Coronary artery (tissue), 2 donors: ENCODE results near the gene CYBRD1.

ENCODE experiments used
- DNase-seq: peaks from one replicate; pipeline ENCODE4 v3.0.0-alpha.2; 2017; ENCODE audit warnings: low spot score
- H3K27ac ChIP-seq, 2 donors: fragments of 200-600 bp; sonication (generic); one replicate each; pipeline ENCODE4 v1.5.1; 2016 to 2019
- H3K4me3 ChIP-seq: fragments of 200-600 bp; sonication (generic); 2 replicates; pipeline ENCODE4 v1.5.1; 2016; ENCODE audit warnings: mild to moderate bottlenecking, moderate library complexity
- TF ChIP-seq, protein P1 (sequence below): fragments of 200-600 bp; sonication (generic); IDR thresholded peaks from one replicate; pipeline ENCODE4 v1.5.1; 2019; ENCODE audit warnings: antibody characterized with exemption

CYBRD1 gene

DNA sequence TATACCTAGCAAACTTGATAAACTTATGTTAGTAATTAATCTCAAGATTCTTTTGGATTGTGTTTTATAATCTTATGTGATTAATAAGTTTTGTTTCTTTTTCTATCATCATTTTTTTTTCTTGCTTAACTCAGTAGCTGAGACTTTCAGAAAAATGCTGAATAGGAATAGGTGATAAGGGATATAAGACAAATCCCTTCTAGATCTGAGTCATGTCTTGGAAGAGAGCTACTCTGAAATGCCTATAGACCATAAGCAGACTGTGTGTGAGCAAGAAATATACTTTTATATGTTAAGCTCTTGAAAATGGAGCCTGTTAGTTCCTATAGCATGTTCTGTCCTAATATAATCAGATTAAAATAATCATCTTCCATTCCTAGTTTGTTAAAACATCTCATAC is 29.6 kb downstream of the CYBRD1 start:
- Histone ChIP-seq H3K27ac (no peak overlapping the region), H3K4me3 (no peak overlapping the region)
- TF ChIP-seq, protein P1, sequence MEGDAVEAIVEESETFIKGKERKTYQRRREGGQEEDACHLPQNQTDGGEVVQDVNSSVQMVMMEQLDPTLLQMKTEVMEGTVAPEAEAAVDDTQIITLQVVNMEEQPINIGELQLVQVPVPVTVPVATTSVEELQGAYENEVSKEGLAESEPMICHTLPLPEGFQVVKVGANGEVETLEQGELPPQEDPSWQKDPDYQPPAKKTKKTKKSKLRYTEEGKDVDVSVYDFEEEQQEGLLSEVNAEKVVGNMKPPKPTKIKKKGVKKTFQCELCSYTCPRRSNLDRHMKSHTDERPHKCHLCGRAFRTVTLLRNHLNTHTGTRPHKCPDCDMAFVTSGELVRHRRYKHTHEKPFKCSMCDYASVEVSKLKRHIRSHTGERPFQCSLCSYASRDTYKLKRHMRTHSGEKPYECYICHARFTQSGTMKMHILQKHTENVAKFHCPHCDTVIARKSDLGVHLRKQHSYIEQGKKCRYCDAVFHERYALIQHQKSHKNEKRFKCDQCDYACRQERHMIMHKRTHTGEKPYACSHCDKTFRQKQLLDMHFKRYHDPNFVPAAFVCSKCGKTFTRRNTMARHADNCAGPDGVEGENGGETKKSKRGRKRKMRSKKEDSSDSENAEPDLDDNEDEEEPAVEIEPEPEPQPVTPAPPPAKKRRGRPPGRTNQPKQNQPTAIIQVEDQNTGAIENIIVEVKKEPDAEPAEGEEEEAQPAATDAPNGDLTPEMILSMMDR = no peak
- no peak for DNase-seq

GRCh38 chr2:171553236-171553635 is 31.0 kb downstream of the CYBRD1 start:
- Histone ChIP-seq H3K4me3 (no peak overlapping the region), H3K27ac (no peak overlapping the region)
- no peak for DNase-seq
- TF ChIP-seq, protein P1 = no peak

DNA sequence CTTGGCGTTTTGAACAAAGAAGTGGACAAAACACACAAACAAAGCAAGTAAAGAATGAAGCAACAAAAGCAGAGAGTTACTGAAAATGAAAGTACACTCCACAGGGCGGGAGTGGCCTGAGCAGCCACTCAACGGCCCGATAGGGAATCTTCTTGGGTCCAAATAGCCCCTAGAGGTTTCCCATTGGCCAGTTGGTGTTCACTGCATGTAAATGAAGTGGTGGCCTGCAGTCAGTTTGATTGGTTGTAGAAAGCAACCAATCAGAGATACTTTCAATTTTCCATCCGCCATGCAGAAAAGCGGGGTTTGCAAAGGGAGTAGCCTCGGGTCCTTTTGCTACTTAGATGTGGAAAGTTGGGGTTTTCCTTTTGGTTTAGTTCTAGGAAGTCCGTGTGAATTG is 31.6 kb downstream of the CYBRD1 start:
- Histone ChIP-seq H3K4me3 (no peak overlapping the region), H3K27ac (no peak overlapping the region)
- TF ChIP-seq, protein P1 = no peak
- DNase-seq = no peak

DNA sequence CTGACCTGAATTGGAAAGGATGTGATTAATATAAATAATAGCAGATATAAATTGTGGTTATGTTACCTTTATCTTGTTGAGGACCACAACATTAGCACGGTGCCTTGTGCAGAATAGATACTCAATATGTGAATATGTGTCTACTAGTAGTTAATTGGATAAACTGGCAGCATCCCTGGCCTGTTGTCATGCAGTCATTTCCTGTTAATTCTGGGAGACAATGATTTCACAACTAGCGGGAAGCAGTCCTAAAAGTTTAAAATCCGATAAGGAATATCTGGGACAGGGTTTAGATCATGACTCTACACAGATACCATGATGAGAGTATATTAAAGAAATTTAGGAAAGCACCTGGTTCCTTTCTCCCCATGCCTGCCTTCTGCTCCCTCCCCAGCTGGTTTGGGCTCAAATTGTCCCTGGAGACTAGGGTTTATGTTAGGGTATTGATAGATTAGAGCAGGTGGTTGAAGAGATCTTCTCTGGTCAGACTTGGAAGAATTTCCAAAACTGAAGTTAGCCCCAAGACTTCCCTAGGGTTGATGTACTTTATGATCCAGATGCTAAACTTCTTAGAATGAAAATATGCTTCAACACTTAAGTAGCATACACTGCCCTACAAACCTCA is 32.8 kb downstream of the CYBRD1 start:
- TF ChIP-seq, protein P1 = no peak
- no peak for DNase-seq
- Histone ChIP-seq H3K27ac (no peak overlapping the region), H3K4me3 (no peak overlapping the region)

- TF ChIP-seq, protein P1 = no peak
- H3K4me3 ChIP-seq = no peak overlapping the region
- DNase-seq = no peak
- no peak overlapping the region for H3K27ac ChIP-seq
Measured at GRCh38 chr2:171557363-171557762, 35.1 kb downstream of the CYBRD1 start.

GRCh38 chr2:171563301-171563700 is 41.0 kb downstream of the CYBRD1 start:
- DNase-seq = no peak
- TF ChIP-seq, protein P1 = no peak
- Histone ChIP-seq H3K4me3 (no peak overlapping the region), H3K27ac (no peak overlapping the region)

DNA sequence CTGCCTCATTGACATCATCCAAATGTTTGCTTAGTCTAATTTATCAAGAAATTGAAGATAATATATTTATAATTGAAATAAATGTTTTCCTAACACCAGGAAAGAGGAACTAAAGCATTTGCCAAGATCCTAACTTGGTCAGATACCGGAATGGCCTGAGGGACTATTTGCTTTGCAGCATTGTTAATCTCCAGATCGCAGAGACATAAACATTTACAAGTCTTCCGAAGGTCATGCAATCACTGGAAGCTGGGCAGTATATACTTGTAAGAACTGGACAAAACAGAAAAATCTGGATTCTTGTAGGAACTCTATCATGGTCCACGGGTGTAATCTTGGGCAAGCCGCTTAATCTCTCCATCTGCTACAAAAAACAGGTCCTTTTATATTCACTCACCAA is 42.2 kb downstream of the CYBRD1 start:
- H3K4me3 ChIP-seq = no peak overlapping the region
- no peak overlapping the region for H3K27ac ChIP-seq
- no peak for DNase-seq
- TF ChIP-seq, protein P1 = no peak
